ENCODE data around the gene IDUA.

IDUA gene

GRCh38 chr4:1017706-1018105, 30.9 kb downstream of the IDUA start:
- no peak for DNase-seq

- no peak for DNase-seq
Observed at GRCh38 chr4:1018147-1019020, 31.5 kb downstream of the IDUA start.

DNA sequence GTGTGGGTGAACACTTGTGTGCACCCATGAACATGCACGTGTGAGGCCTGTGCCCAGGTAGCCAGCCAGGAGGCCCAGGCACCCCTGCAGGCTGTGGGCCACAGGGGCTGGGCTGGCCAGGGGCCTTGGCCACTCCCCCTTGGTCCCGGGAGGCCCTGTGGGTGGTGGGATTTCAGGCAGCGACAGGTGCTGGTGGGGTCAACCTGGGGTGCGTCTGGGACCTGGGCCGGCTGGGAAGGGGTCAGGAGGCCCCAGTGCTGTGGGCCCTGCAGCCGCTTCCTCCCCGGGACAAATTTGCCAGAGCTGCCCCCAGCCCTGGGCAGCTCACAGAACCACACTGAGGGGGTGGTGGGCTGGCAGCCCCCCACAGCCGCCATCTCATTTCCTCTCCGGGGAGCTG, 32.5 kb downstream of the IDUA start:
- DNase-seq, result no peak

DNA sequence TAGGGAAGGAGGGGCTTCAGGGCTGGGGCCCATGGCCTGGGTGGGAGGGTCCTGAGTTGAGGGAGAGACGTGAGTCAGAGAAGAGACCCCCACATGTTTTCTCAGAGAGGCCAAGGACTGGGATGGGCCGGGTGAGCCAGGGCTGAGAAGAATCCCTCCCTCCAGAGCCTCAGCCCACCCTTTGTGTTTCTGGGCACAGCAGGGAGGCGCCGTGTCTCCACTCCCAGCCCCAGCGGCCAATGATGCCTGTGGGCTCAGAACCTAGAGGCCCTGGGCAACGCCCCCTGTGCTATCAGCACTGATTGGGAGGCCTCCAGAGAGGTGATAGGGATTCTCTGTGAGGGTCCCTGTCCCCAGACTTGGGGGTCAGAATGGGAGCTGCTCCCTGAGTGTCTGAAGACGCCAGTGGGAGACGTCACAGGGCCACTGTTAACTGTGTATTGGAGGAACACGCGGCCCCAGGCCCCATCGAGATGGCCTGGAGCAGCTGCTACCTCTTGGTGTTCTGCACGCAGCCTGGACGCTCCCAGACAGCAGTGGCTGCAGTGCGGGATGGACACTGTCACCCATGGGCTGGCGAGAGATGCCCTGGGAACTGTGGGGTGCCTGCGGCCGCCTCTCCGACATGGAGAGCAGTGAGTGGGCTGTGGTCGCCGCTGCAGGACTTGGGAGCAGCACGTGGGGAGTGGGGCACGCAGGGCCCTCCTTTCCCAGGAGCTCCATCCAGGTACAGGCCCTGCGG, 33.1 kb downstream of the IDUA start:
- no peak for DNase-seq

DNA sequence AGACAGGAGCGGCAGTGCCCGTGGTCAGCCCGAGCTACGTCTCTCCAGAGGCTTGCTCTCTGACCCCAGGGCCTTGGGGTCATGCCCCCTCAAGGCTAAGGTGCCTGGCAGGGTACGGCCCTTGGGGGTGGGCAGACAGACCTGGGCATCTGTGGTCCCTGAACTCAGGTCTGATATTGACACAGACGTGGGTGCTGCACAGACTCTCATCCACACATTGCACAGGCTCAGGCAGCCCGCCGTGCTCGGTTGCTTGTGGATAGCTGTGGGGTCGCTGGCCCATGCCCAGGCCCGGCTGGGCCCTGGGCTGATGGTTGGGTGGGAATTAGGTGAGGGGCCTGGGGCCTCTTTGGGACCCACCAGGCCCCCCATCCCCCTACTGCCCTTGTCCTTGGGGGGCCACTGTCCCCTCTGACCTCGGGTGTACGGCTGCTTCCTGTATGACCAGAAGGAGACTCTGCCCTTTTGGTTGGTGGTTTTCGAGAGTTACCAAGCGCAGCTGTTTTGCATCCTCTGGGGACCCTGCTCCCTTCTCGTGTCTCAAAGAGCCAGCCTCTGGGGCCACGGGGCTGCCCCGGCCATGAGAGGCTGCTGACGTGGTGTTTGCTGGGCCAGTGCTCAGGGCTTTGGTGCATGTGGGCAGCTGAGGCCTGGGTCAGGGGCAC, 34.7 kb downstream of the IDUA start:
- no peak for DNase-seq

GRCh38 chr4:1022051-1022738, 35.4 kb downstream of the IDUA start:
- no peak for DNase-seq

GRCh38 chr4:1022739-1023066, 35.9 kb downstream of the IDUA start:
- no peak for DNase-seq

DNA sequence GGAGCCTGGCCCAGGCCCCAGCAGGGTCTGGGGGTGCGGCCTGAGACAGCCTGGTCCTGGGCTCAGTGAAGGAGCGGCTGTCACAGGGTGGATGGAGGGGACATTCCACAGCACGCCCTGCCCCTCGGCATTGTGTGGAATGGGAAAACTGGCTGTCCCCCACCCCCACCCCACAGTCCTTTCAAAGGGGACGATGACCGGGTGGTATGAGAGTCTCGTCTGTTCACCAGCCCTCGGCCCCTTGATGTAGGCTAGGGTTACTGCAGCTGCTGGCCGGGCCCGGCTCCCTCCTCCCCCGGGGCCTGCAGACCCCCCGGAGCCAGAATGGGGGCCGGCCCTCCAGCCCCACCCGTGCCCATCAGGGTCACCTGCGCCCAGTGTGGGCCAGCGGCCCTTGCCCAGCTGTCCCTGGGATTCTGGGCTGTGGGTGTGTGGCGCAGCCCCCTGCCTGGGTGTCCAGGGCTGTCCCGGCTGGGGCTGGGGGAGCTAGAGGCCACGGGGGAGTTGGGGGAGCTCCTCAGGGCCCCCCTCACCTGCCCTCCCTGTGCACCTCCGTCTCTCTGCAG, 36.3 kb downstream of the IDUA start:
- no peak for DNase-seq

- DNase-seq, result no peak
Observed at GRCh38 chr4:1023895-1024740, 37.3 kb downstream of the IDUA start.

- no peak for DNase-seq
Observed at GRCh38 chr4:1024882-1025545, 38.2 kb downstream of the IDUA start.

DNA sequence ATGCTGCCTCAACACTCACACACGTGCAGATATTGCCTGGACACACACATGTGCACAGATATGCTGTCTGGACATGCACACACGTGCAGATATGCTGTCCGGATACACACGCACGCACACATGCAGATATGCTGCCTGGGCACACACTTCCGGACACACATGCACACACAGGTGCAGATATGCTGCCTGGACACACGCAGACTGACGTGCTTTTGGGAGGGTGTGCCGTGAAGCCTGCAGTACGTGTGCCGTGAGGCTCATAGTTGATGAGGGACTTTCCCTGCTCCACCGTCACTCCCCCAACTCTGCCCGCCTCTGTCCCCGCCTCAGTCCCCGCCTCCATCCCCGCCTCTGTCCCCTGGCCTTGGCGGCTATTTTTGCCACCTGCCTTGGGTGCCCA, 39.3 kb downstream of the IDUA start:
- DNase-seq, result no peak

GRCh38 chr4:1027219-1027914, 40.5 kb downstream of the IDUA start:
- no peak for DNase-seq

DNA sequence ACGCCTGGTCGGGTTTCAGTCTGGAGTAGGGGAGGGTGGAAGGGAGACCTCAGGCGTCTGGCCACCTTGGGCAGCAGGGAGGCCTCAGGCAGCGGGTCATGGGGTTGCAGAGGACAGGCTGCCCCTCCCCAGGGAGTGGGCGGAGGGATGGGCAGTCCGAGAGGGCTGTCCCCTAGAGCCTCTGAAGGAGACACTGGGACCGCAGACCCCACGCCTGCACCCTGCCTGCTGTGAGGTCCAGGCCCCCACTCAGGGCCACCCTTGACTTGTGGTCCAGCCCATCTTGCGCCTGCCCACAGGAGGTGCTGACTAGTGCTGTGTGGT, 41.0 kb downstream of the IDUA start:
- no peak for DNase-seq

- no peak for DNase-seq
Observed at GRCh38 chr4:1028574-1029220, 41.9 kb downstream of the IDUA start.

DNA sequence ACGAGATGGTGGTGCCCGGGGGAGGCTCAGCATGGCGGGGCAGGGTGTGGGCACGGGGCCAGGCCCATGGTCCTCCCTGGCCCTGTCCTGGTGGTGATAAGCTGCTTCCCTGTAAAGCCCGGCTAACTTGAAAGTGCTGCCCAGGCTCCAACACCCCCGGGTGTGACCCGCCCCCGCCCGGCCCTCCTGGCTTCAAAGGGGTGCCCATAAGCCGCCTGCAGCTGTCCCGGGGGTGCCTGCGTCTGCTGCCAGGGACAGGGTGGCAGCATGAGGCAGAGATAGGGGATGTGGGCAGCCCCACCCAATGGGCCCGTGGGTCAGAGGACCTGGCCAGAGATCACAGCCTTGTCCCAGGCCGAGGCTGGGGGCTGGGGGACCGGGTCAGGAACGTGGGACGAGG, 42.7 kb downstream of the IDUA start:
- no peak for DNase-seq

DNA sequence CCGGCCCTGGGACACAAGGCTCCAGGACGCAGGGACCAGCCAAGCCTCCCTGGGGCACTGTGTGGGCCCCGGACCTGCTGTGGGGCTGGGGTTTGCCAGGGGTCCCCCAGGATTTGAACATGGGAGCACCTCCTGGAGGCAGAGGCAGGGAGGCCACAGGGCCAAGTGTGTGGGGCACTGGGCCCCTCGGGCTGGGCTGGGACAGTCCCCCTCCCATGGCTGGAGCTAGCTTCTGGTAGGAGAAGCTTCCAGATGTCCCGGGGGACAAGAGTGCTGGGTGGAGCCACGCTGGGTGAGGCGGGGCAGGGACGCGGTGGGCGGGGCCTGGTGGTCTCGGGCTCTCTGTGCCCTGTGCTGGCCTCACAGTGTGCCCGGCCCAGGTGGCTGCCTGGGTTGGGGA, 43.2 kb downstream of the IDUA start:
- no peak for DNase-seq

DNA sequence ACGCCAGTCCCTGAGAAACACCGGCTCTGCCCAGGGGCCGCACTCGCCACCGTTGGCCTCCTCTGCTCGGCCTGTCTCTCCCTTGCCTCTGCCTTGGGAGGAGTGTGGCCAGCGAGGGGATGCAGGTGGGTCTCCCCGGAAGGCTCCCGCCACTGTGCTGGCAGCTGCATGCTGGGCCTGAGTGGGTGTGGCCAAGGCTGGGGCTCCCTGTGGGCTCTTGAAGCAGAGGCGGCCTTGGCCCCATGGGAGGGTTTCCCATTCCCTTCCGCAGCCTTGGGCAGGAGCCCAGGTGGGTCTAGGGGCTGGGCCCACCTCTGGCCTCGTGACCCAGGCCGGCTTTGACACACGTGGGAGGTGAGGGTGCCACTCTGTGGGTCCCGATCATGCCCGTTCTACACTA, 43.7 kb downstream of the IDUA start:
- no peak for DNase-seq

- DNase-seq, result no peak
Observed at GRCh38 chr4:1031346-1031745, 44.5 kb downstream of the IDUA start.

GRCh38 chr4:1031956-1032795, 45.3 kb downstream of the IDUA start:
- DNase-seq, result no peak

Data from AML-193 (cell line).